Fibroblast of lung (primary cell): ENCODE measurements around the gene MAPK8.

Experiments
- CTCF ChIP-seq, 2 donors: IDR thresholded peaks in 1 of 2; conservative IDR thresholded peaks in 1 of 2; 1 replicate in 1 of 2; 2 replicates in 1 of 2; pipeline ENCODE4 v1.5.1; 2011 to 2012; ENCODE audit warnings: low read length in 2 of 2, control low read depth in 1 of 2, inconsistent platforms in 1 of 2, low read depth in 1 of 2, mild to moderate bottlenecking in 1 of 2
- EZH2 ChIP-seq: IDR thresholded peaks from 2 replicates; pipeline ENCODE4 v1.5.1; 2012; ENCODE audit warnings: low read length, control low read depth, mild to moderate bottlenecking; ENCODE audit errors: missing control alignments

DNA sequence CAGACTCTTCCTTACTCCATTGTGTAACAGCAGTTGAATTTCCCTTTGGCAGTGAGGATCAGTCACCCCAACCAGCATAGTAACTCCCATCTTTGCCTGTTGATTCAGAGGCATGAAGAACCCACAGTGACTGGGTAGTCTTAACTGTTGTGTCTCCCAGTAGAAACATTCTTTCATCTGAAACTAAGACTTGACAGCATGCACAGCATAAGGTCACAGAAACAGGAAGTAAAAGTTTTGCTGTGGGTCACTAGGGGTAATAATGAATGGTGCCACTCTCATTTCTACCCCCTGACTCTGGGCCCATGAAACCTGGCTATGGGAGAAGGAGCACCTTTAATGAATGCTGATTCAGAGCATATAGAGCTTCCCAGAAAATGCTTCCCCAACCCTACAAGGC lies 23.6 kb upstream of the MAPK8 start:
- no peak for TF ChIP-seq EZH2
- no peak for TF ChIP-seq CTCF (conservative IDR thresholded peaks at IDR 0.05 in 1 of 2, IDR thresholded peaks at IDR 0.05 in 1 of 2; ENCODE audit: low read depth in 1 of 2, low read length in 2 of 2)
